Measurements from ENCODE around the gene SLC48A1. TPM values are rescaled to one million over a fixed set of nuclear protein-coding genes. Genes with fewer than 3 reads are reported as not detected.

SLC48A1 gene
- total and polyA plus RNA-seq, 2 donors (not counting 1 experiment from before 2014, with no cell fraction given), result 9.0 to 18.7 TPM

GRCh38 chr12:47820631-47821345 lies 47.8 kb downstream of the SLC48A1 start:
- H4K20me1 ChIP-seq (ENCODE audit: control insufficient read depth, extremely low read depth, insufficient read depth, low read length), result no peaks in the 10 kb centered on the region
- H3K27ac ChIP-seq (ENCODE audit: insufficient read depth, low read length), result peak overlapping the region; percentile 88
- H3K9me3 ChIP-seq (ENCODE audit: control insufficient read depth, insufficient read depth, low read depth, low read length), result no peaks in the 10 kb centered on the region
- TF ChIP-seq CTCF (conservative IDR thresholded peaks at IDR 0.05 in 1 of 2, IDR thresholded peaks at IDR 0.05 in 1 of 2; ENCODE audit: low read depth in 1 of 2, low read length in 2 of 2) (no peak), EZH2 (IDR thresholded peaks at IDR 0.05; ENCODE audit: low read length, missing control alignments) (no peak)
- H3K4me3 ChIP-seq (replicated peaks in 1 of 4; ENCODE audit: control extremely low read depth in 1 of 4, insufficient read depth in 1 of 4, low read depth in 3 of 4, low read length in 4 of 4), result peak overlapping the region; percentile 87 to 91 (median 90)
- H3K79me2 ChIP-seq (ENCODE audit: control insufficient read depth, insufficient read depth, low read length), result peaks cover 42% of the 10 kb centered on the region
- peak; percentile 95 to 97 for DNase-seq (ENCODE audit: low read depth in 2 of 2)
- peaks cover 3% of the 10 kb centered on the region for H3K36me3 ChIP-seq (ENCODE audit: control insufficient read depth, insufficient read depth, low read length)
- no peaks in the 10 kb centered on the region for H3K27me3 ChIP-seq (ENCODE audit: control insufficient read depth, insufficient read depth, low read length)
- peak overlapping the region; percentile 100 for H3K4me2 ChIP-seq (ENCODE audit: extremely low read depth, insufficient read depth, low read length)
- peak overlapping the region; percentile 87 for H3K9ac ChIP-seq (ENCODE audit: insufficient read depth, low read length)
- H3K4me1 ChIP-seq (ENCODE audit: control insufficient read depth, extremely low read depth, insufficient read depth, low read length), result peaks cover 34% of the 10 kb centered on the region
- peak overlapping the region; percentile 29 for H2AFZ ChIP-seq (ENCODE audit: low read length)

GRCh38 chr12:47821346-47821706 lies 48.3 kb downstream of the SLC48A1 start:
- peak in 1 of 2 donors; percentile 48 for DNase-seq (ENCODE audit: low read depth in 2 of 2)

GRCh38 chr12:47822401-47822800 lies 49.4 kb downstream of the SLC48A1 start:
- Histone ChIP-seq H3K9me3 (ENCODE audit: control insufficient read depth, insufficient read depth, low read depth, low read length) (no peaks in the 10 kb centered on the region), H3K36me3 (ENCODE audit: control insufficient read depth, insufficient read depth, low read length) (peaks cover 3% of the 10 kb centered on the region), H3K4me3 (replicated peaks in 1 of 4; ENCODE audit: control extremely low read depth in 1 of 4, insufficient read depth in 1 of 4, low read depth in 3 of 4, low read length in 4 of 4) (no peak overlapping the region), H3K27me3 (ENCODE audit: control insufficient read depth, insufficient read depth, low read length) (no peaks in the 10 kb centered on the region), H3K27ac (ENCODE audit: insufficient read depth, low read length) (no peak overlapping the region), H3K4me1 (ENCODE audit: control insufficient read depth, extremely low read depth, insufficient read depth, low read length) (peaks cover 26% of the 10 kb centered on the region), H3K79me2 (ENCODE audit: control insufficient read depth, insufficient read depth, low read length) (peaks cover 26% of the 10 kb centered on the region), H2AFZ (ENCODE audit: low read length) (no peak overlapping the region), H3K4me2 (ENCODE audit: extremely low read depth, insufficient read depth, low read length) (no peak overlapping the region), H4K20me1 (ENCODE audit: control insufficient read depth, extremely low read depth, insufficient read depth, low read length) (no peaks in the 10 kb centered on the region), H3K9ac (ENCODE audit: insufficient read depth, low read length) (no peak overlapping the region)
- no peak for TF ChIP-seq EZH2 (IDR thresholded peaks at IDR 0.05; ENCODE audit: low read length, missing control alignments)
- TF ChIP-seq CTCF (conservative IDR thresholded peaks at IDR 0.05 in 1 of 2, IDR thresholded peaks at IDR 0.05 in 1 of 2; ENCODE audit: low read depth in 1 of 2, low read length in 2 of 2), result no peak
- DNase-seq (ENCODE audit: low read depth in 2 of 2), result no peak

More at GRCh38 chr12:47821346-47821706, 48.3 kb downstream of the SLC48A1 start:
- no peaks in the 10 kb centered on the region for H3K9me3 ChIP-seq (ENCODE audit: control insufficient read depth, insufficient read depth, low read depth, low read length)
- peaks cover 3% of the 10 kb centered on the region for H3K36me3 ChIP-seq (ENCODE audit: control insufficient read depth, insufficient read depth, low read length)
- no peaks in the 10 kb centered on the region for H4K20me1 ChIP-seq (ENCODE audit: control insufficient read depth, extremely low read depth, insufficient read depth, low read length)
- peak overlapping the region; percentile 18 for H3K4me2 ChIP-seq (ENCODE audit: extremely low read depth, insufficient read depth, low read length)
- peaks cover 30% of the 10 kb centered on the region for H3K4me1 ChIP-seq (ENCODE audit: control insufficient read depth, extremely low read depth, insufficient read depth, low read length)
- peak overlapping the region; percentile 88 for H3K27ac ChIP-seq (ENCODE audit: insufficient read depth, low read length)
- H2AFZ ChIP-seq (ENCODE audit: low read length), result peak overlapping the region; percentile 29
- peak overlapping the region in 2 of 4 experiments; percentile 6 to 91 for H3K4me3 ChIP-seq (replicated peaks in 1 of 4; ENCODE audit: control extremely low read depth in 1 of 4, insufficient read depth in 1 of 4, low read depth in 3 of 4, low read length in 4 of 4)
- H3K27me3 ChIP-seq (ENCODE audit: control insufficient read depth, insufficient read depth, low read length), result no peaks in the 10 kb centered on the region
- H3K79me2 ChIP-seq (ENCODE audit: control insufficient read depth, insufficient read depth, low read length), result peaks cover 37% of the 10 kb centered on the region
- H3K9ac ChIP-seq (ENCODE audit: insufficient read depth, low read length), result no peak overlapping the region
- no peak for TF ChIP-seq CTCF (conservative IDR thresholded peaks at IDR 0.05 in 1 of 2, IDR thresholded peaks at IDR 0.05 in 1 of 2; ENCODE audit: low read depth in 1 of 2, low read length in 2 of 2)
- TF ChIP-seq EZH2 (IDR thresholded peaks at IDR 0.05; ENCODE audit: low read length, missing control alignments), result no peak
